Gastrocnemius medialis (tissue), 4 donors: ENCODE measurements around the gene SOWAHD.

Source experiments
- CTCF ChIP-seq, 5 experiments: fragments of 450-650 bp in 3 of 5; fragments of 200-600 bp in 2 of 5; sonication (generic) in 2 of 5; IDR thresholded peaks in 4 of 5; conservative IDR thresholded peaks in 1 of 5; 1 replicate in 4 of 5; 2 replicates in 1 of 5; pipeline ENCODE4 v1.5.1; 2016 to 2019; ENCODE audit warnings: antibody characterized with exemption in 5 of 5, mild to moderate bottlenecking in 3 of 5, moderate library complexity in 3 of 5
- POLR2A ChIP-seq, 2 donors: fragments of 450-650 bp; IDR thresholded peaks; one replicate each; pipeline ENCODE4 v1.6.1; 2017; ENCODE audit warnings: antibody characterized with exemption in 2 of 2, mild to moderate bottlenecking in 2 of 2, moderate library complexity in 2 of 2

GRCh38 chrX:119757979-119758730 lies at the start of gene SOWAHD:
- TF ChIP-seq POLR2A (IDR thresholded peaks at IDR 0.05) (no peak), CTCF (IDR thresholded peaks at IDR 0.05 in 4 of 5, conservative IDR thresholded peaks at IDR 0.05 in 1 of 5) (no peak)
